ENCODE results near the gene TBC1D10A. TPM values are rescaled to one million over a fixed set of nuclear protein-coding genes. Genes with fewer than 3 reads are reported as not detected.
A peak's percentile ranks its signal among the peaks of the same experiment; 100 is the strongest.

Gene TBC1D10A
- total and polyA plus RNA-seq, 9 donors: 6.2 to 11.3 (median 8.4) TPM

DNA sequence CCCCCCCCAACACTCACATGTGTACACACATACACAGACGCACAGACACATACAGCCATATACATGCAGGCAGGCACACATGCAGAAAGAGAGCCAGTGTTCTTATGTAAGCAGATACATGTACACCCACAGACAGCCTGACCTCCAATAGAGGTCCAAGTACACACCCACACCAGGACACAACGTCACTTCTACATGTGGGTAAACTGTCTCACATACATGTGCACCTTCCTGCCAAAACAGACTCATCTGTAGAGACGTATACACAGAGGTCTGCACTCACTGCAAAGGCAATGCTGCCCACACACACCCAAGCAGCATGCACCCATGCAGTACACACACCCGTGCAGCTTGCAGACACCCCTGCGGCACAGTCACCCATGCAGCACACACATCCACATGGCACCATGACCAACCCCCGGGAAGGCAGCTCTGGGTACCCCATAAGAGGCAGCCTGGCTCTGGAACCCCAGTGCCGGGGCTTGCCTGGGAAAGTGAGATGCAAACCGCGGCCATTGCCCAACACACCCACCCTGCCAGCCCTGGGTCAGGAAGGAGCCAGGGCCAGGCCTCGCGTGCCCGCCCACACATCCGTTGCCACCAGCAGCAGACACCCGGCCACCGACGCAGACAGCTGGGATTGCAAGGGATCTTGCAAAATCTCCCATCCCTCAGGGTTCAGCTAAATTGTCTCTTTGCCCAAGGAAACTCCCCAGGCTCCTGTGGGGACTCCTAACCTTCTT is 47.5 kb downstream of the TBC1D10A start:
- H3K4me3 ChIP-seq (ENCODE audit: low read length): no peak overlapping the region
- WGBS (ENCODE audit: insufficient coverage): 56% methylated on average over 13 of the region's 16 CpGs
- no peak overlapping the region for H3K27ac ChIP-seq (ENCODE audit: low read length)
- H3K9me3 ChIP-seq (replicated peaks; ENCODE audit: control insufficient read depth, low read depth, low read length): no peaks in the 10 kb centered on the region
- H3K27me3 ChIP-seq (ENCODE audit: control insufficient read depth, insufficient read depth, low read length): peaks cover 2% of the 10 kb centered on the region
- peaks cover 11% of the 10 kb centered on the region for H3K4me1 ChIP-seq (ENCODE audit: control insufficient read depth, insufficient read depth, low read length)
- no peak for DNase-seq
- H3K36me3 ChIP-seq (ENCODE audit: control insufficient read depth, insufficient read depth, low read length): no peaks in the 10 kb centered on the region

DNA sequence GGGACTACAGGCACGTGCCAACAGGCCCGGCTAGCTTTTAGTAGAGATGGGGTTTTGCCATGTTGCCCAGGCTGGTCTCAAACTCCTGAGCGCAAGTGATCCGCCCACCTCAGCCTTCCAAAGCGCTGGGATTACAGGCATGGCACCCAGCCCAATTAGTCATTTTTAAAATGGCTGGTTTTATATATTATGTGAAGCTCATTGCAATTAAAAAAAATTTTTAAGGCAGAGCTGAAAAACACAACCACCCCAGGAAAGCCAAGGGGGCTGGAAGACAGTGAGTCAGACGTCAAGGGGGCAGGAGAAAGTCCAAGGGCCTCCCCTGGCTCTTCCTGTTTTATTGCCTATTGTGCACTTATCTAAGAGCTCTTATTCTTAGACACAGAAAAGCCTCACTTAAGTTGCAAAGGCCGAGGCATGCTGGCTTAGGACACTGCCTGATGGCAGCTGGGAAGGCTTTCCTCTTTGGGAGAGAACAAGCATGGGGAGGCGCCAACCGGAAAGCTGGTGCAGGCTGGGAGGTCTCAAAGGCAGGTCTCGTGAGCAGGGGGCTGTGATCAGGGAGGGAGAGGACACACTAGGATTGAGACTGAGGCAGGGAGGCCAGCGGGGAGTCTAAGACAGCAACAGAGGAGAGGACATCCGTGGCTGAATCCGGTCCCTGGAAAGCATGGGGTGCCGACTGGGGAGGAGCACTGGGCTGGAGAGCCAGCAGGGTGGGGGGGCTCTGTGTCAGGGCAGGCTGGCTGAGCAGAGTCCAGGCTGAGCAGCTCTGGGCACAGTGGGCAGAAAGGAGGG is 49.0 kb downstream of the TBC1D10A start:
- peaks cover 11% of the 10 kb centered on the region for H3K4me1 ChIP-seq (ENCODE audit: control insufficient read depth, insufficient read depth, low read length)
- no peak overlapping the region for H3K4me3 ChIP-seq (ENCODE audit: low read length)
- 39% methylated on average over 9 of the region's 14 CpGs for WGBS (ENCODE audit: insufficient coverage)
- H3K27me3 ChIP-seq (ENCODE audit: control insufficient read depth, insufficient read depth, low read length): peaks cover 2% of the 10 kb centered on the region
- no peaks in the 10 kb centered on the region for H3K36me3 ChIP-seq (ENCODE audit: control insufficient read depth, insufficient read depth, low read length)
- H3K9me3 ChIP-seq (replicated peaks; ENCODE audit: control insufficient read depth, low read depth, low read length): no peaks in the 10 kb centered on the region
- H3K27ac ChIP-seq (ENCODE audit: low read length): no peak overlapping the region
- peak; percentile 70 for DNase-seq

DNA sequence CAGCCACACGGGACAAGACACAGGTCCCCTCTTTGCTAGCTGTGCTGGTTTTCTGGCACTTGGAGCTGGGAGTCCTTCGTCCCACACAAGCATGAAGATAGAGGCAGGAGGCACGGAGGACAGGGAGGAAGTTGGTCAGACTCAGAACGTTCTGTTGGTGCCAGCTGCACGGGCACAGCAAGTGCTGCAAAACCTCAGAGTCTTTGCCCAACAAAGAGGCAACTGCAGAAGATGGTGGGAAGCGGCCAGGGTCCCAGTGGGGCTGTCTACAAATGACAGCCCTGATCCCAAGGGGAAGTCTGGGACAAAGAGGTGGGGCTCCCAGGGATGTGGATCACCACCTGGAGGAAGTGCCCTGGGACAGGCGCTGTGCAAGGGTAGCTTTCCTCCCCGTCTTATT is 50.7 kb downstream of the TBC1D10A start:
- Histone ChIP-seq H3K4me3 (ENCODE audit: low read length) (no peak overlapping the region), H3K4me1 (ENCODE audit: control insufficient read depth, insufficient read depth, low read length) (peaks cover 8% of the 10 kb centered on the region), H3K27ac (ENCODE audit: low read length) (no peak overlapping the region), H3K36me3 (ENCODE audit: control insufficient read depth, insufficient read depth, low read length) (no peaks in the 10 kb centered on the region), H3K9me3 (replicated peaks; ENCODE audit: control insufficient read depth, low read depth, low read length) (no peaks in the 10 kb centered on the region), H3K27me3 (ENCODE audit: control insufficient read depth, insufficient read depth, low read length) (peaks cover 2% of the 10 kb centered on the region)
- no peak for DNase-seq
- 80% methylated on average over 8 of the region's 8 CpGs for WGBS (ENCODE audit: insufficient coverage)

DNA sequence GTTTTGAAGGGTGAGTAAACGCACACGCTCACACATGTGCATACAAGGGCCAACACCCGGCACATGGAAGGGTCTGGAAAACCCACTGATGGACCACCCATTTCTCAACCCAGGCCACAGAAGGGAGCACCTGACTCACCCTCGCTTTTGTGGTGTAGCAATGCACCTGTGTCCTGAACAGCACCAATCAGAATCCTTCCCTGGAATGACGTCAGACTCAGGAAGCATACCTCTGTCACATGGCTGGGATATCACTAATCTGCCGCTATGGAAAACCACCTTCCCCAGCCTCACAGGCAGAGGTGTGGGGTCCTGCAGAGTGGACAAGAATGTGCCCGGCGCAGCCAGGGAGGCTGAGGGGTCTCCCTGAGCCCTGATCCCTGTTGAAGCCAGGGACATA is 51.1 kb downstream of the TBC1D10A start:
- peaks cover 8% of the 10 kb centered on the region for H3K4me1 ChIP-seq (ENCODE audit: control insufficient read depth, insufficient read depth, low read length)
- H3K4me3 ChIP-seq (ENCODE audit: low read length): no peak overlapping the region
- DNase-seq: no peak
- H3K27me3 ChIP-seq (ENCODE audit: control insufficient read depth, insufficient read depth, low read length): peaks cover 2% of the 10 kb centered on the region
- WGBS (ENCODE audit: insufficient coverage): 54% methylated on average over 5 of the region's 8 CpGs
- no peaks in the 10 kb centered on the region for H3K36me3 ChIP-seq (ENCODE audit: control insufficient read depth, insufficient read depth, low read length)
- no peak overlapping the region for H3K27ac ChIP-seq (ENCODE audit: low read length)
- H3K9me3 ChIP-seq (replicated peaks; ENCODE audit: control insufficient read depth, low read depth, low read length): no peaks in the 10 kb centered on the region

DNA sequence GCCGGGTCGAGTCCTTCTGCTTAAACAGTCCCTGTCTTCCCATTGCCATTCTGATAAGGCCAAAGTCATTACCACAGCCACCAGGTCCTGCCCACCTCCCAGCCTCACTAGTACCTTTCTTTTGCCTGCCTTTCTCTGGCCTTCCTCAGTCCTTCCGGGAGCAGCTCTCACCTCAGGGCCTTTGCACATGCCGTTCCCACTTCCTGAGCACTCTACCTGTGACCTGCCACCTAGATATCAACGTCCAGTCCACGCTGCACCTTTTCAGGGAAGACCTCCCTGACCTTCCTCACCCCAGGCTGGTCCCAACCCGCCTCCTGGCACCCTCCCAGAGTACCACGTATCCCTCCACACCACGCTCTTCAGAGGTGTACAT is 52.3 kb downstream of the TBC1D10A start:
- Histone ChIP-seq H3K9me3 (replicated peaks; ENCODE audit: control insufficient read depth, low read depth, low read length) (no peaks in the 10 kb centered on the region), H3K36me3 (ENCODE audit: control insufficient read depth, insufficient read depth, low read length) (no peaks in the 10 kb centered on the region), H3K4me3 (ENCODE audit: low read length) (no peak overlapping the region), H3K27me3 (ENCODE audit: control insufficient read depth, insufficient read depth, low read length) (peaks cover 2% of the 10 kb centered on the region), H3K27ac (ENCODE audit: low read length) (no peak overlapping the region), H3K4me1 (ENCODE audit: control insufficient read depth, insufficient read depth, low read length) (peaks cover 8% of the 10 kb centered on the region)
- DNase-seq: no peak
- 78% methylated on average over 6 of the region's 9 CpGs for WGBS (ENCODE audit: insufficient coverage)

DNA sequence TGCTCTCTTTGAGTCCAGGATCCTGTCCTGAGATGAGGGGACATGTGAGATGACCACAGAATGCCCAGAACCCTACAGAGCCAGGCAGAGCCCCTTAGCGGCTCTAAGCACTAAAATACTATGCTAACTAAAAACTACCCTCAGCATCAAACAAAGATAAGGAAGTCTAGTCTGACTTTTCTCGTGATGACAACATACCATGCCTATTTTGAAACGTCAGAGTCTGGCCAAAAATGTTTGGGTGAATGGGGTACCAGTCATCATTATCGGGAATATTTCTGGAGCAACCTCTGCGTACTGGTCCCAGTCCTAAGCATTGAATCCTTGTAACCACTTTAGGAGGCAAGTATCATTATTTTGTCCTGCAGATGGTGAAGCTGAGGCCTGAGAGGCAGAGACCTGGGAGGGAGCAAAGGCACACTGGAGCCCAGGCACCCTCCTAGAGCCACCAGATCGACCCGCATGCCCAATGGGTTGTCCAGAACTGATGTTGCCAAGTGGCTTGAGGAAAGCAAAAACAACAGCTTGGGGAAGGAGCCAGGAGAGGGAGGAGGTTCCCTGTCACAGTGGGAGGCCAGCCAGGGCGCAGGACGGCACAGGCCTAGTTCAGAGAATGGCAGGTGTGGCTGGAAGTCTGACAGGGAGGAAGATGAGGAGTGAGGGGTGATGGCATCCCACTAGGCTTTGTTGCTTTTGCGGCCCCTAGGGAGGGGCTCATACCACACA is 52.9 kb downstream of the TBC1D10A start:
- Histone ChIP-seq H3K27me3 (ENCODE audit: control insufficient read depth, insufficient read depth, low read length) (peaks cover 2% of the 10 kb centered on the region), H3K4me1 (ENCODE audit: control insufficient read depth, insufficient read depth, low read length) (peaks cover 8% of the 10 kb centered on the region), H3K4me3 (ENCODE audit: low read length) (no peak overlapping the region), H3K36me3 (ENCODE audit: control insufficient read depth, insufficient read depth, low read length) (no peaks in the 10 kb centered on the region), H3K9me3 (replicated peaks; ENCODE audit: control insufficient read depth, low read depth, low read length) (no peaks in the 10 kb centered on the region), H3K27ac (ENCODE audit: low read length) (no peak overlapping the region)
- no peak for DNase-seq
- 50% methylated on average over 7 of the region's 10 CpGs for WGBS (ENCODE audit: insufficient coverage)

DNA sequence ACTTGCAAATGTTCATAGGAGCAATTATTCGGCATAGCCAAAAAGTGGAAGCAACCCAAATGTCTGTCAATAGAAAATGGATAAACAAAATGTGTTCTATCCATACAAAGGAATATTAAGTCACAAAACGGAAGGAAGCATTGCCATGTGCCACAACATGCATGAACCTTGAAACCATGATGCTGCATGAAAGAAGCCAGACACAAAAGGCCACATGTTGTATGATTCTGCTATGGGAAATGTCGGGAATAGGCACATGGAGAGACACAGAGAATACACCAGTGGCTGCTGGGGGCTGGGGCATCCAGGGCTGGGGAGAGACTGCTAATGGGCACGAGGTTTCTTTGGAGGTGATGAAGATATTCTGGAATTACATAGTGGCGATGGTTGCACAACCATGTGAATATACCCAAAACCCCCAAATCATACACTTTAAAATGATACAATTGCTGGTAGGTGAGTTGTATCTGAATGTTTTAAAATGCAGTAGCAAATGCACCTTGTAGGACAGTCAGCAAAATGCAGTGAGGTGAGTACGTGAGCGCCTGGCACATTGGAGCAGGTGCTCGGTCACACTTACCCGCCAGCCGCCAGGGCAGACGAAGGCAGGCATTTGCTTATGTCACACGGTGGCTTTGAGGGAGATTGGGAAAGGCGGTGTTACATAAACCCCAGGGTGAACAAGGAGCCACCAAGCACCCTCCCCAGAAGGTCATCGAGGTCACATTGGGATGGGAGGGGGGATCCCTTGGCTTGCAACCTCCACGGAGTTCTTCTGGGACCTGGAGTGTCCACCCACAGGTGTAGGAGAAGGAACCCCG is 53.8 kb downstream of the TBC1D10A start:
- H3K36me3 ChIP-seq (ENCODE audit: control insufficient read depth, insufficient read depth, low read length): no peaks in the 10 kb centered on the region
- peaks cover 2% of the 10 kb centered on the region for H3K27me3 ChIP-seq (ENCODE audit: control insufficient read depth, insufficient read depth, low read length)
- no peak overlapping the region for H3K4me3 ChIP-seq (ENCODE audit: low read length)
- no peak for DNase-seq
- H3K9me3 ChIP-seq (replicated peaks; ENCODE audit: control insufficient read depth, low read depth, low read length): no peaks in the 10 kb centered on the region
- H3K27ac ChIP-seq (ENCODE audit: low read length): no peak overlapping the region
- peaks cover 7% of the 10 kb centered on the region for H3K4me1 ChIP-seq (ENCODE audit: control insufficient read depth, insufficient read depth, low read length)
- WGBS (ENCODE audit: insufficient coverage): 72% methylated on average over 11 of the region's 16 CpGs

DNA sequence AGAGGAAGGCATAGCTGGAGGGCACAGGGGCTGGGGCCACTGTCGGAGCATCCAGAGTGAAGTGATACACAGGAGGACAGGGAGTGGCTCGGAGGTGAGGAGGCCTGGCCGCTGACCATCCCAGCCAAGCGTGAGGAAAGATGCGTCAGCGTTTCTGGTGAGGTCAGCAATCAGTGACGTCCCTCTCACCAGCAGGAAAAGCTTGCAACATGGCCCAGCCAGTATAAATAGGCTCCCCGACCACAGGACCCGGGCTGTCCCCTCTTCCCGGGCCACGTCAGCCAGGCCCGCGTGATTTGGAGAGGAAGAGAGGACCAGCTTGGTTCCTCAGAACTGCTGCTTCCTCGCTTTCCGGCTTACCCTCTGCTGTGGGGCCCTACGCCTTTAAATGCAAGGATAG is 55.9 kb downstream of the TBC1D10A start:
- H3K27ac ChIP-seq (ENCODE audit: low read length): peak overlapping the region; percentile 13
- H3K4me1 ChIP-seq (ENCODE audit: control insufficient read depth, insufficient read depth, low read length): no peaks in the 10 kb centered on the region
- DNase-seq: peak; percentile 84
- H3K4me3 ChIP-seq (ENCODE audit: low read length): no peak overlapping the region
- no peaks in the 10 kb centered on the region for H3K36me3 ChIP-seq (ENCODE audit: control insufficient read depth, insufficient read depth, low read length)
- WGBS (ENCODE audit: insufficient coverage): 53% methylated on average over 10 of the region's 16 CpGs
- no peaks in the 10 kb centered on the region for H3K9me3 ChIP-seq (replicated peaks; ENCODE audit: control insufficient read depth, low read depth, low read length)
- H3K27me3 ChIP-seq (ENCODE audit: control insufficient read depth, insufficient read depth, low read length): peaks cover 2% of the 10 kb centered on the region

DNA sequence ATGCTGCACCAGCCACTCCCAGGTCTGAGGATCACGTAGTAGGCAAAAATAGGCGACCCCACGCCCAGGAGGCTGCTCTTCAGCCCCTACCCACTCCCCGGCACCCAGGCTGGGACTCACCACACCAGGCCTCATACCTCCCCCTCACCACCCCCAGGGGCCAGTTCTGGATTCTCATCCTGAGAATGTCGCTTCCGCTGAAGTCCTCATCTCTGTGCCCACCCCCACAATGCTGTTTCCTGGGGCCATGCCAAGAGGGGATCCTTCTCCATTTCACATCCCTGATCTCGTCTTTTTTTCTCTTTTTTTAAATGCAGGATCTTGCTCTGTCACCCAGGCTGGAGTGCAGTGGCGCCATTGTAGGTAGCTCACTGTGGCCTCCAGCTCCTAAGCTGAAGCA is 58.4 kb downstream of the TBC1D10A start:
- Histone ChIP-seq H3K27ac (ENCODE audit: low read length) (no peak overlapping the region), H3K9me3 (replicated peaks; ENCODE audit: control insufficient read depth, low read depth, low read length) (no peaks in the 10 kb centered on the region), H3K36me3 (ENCODE audit: control insufficient read depth, insufficient read depth, low read length) (no peaks in the 10 kb centered on the region), H3K4me3 (ENCODE audit: low read length) (no peak overlapping the region), H3K27me3 (ENCODE audit: control insufficient read depth, insufficient read depth, low read length) (peaks cover 4% of the 10 kb centered on the region), H3K4me1 (ENCODE audit: control insufficient read depth, insufficient read depth, low read length) (no peaks in the 10 kb centered on the region)
- no peak for DNase-seq
- WGBS (ENCODE audit: insufficient coverage): 68% methylated on average over 8 of the region's 8 CpGs

Data from muscle of leg (tissue), 11 donors.